Hepatocyte (in vitro differentiated cells): ENCODE data around the gene YIPF4. TPM values are rescaled to one million over a fixed set of nuclear protein-coding genes. Genes with fewer than 3 reads are reported as not detected.
"Not testable (repeated sequence)": the region's sequence is repeated elsewhere in the genome, so short reads cannot be mapped to it uniquely, and the experiment has no call there.

ENCODE experiments used
- DNase-seq: peaks from one replicate; pipeline ENCODE4 v3.0.0-alpha.2; 2016; ENCODE audit warnings: low spot score
- H2AFZ ChIP-seq: fragments of 200-600 bp; sonication (generic); 2 replicates; pipeline ENCODE4 v1.6.0; 2016; ENCODE audit warnings: antibody characterized with exemption, mild to moderate bottlenecking
- H3K27ac ChIP-seq: fragments of 200-600 bp; sonication (generic); 2 replicates; pipeline ENCODE4 v1.5.1; 2016; ENCODE audit warnings: mild to moderate bottlenecking
- H3K27me3 ChIP-seq: fragments of 200-600 bp; sonication (generic); 2 replicates; pipeline ENCODE4 v1.6.1; 2016
- H3K36me3 ChIP-seq: fragments of 200-600 bp; sonication (generic); replicated peaks from 2 replicates; pipeline ENCODE4 v1.5.1; 2016; ENCODE audit warnings: low read depth; ENCODE audit not compliant: insufficient read depth
- H3K4me1 ChIP-seq: fragments of 200-600 bp; sonication (generic); 2 replicates; pipeline ENCODE4 v1.5.1; 2016; ENCODE audit warnings: mild to moderate bottlenecking, moderate library complexity; ENCODE audit not compliant: insufficient read depth
- H3K4me2 ChIP-seq: fragments of 200-600 bp; sonication (generic); 2 replicates; pipeline ENCODE4 v1.6.0; 2016
- H3K4me3 ChIP-seq: fragments of 200-600 bp; sonication (generic); 2 replicates; pipeline ENCODE4 v1.5.1; 2016; ENCODE audit warnings: mild to moderate bottlenecking
- H3K79me2 ChIP-seq: fragments of 200-600 bp; sonication (generic); 2 replicates; pipeline ENCODE4 v1.6.0; 2017; ENCODE audit warnings: mild to moderate bottlenecking
- H3K9me2 ChIP-seq: fragments of 200-600 bp; sonication (generic); replicated peaks from 2 replicates; pipeline ENCODE4 v1.6.0; 2017; ENCODE audit warnings: mild to moderate bottlenecking; ENCODE audit not compliant: insufficient read depth
- H3K9me3 ChIP-seq: fragments of 200-600 bp; sonication (generic); 2 replicates; pipeline ENCODE4 v1.5.1; 2016; ENCODE audit warnings: low read depth, mild to moderate bottlenecking
- H4K20me1 ChIP-seq: fragments of 200-600 bp; sonication (generic); 2 replicates; pipeline ENCODE4 v1.6.0; 2016; ENCODE audit warnings: mild to moderate bottlenecking; ENCODE audit not compliant: insufficient read depth, poor library complexity, severe bottlenecking
- EZH2 ChIP-seq: fragments of 200-600 bp; sonication (generic); IDR thresholded peaks from 2 replicates; pipeline ENCODE4 v1.6.1; 2016; ENCODE audit warnings: antibody characterized with exemption, mild to moderate bottlenecking, borderline replicate concordance
- EZH2phosphoT487 ChIP-seq: fragments of 200-600 bp; sonication (generic); IDR thresholded peaks from one replicate; pipeline ENCODE4 v1.6.1; 2018; ENCODE audit warnings: antibody characterized with exemption, mild to moderate bottlenecking, low read depth, moderate library complexity; ENCODE audit not compliant: unreplicated experiment, severe bottlenecking
- WGBS: methylation state at CpG from one replicate; pipeline ENCODE4 v1.1.6; 2016; ENCODE audit warnings: low lambda C conversion rate; ENCODE audit errors: missing lambda C conversion rate; 5-methylcytosine and 5-hydroxymethylcytosine counted together
- polyA plus RNA-seq: library from polyadenylated mRNA; unstranded; fragments of >200 nt; fragmentation: Nextera tagmentation; extraction: Ambion mirVana; gene quantifications from 2 replicates; pipeline ENCODE4 v1.2.1, GENCODE V29; 2016
- total RNA-seq: library from RNA; depleted of rRNA; stranded (reverse); fragments of >200 nt; gene quantifications from 2 replicates; pipeline ENCODE4 v1.2.3, GENCODE V29; 2014
- TF ChIP-seq, protein P1 (sequence below): fragments of 200-600 bp; sonication (generic); IDR thresholded peaks from 2 replicates; pipeline ENCODE4 v1.5.1; 2016; ENCODE audit warnings: antibody characterized with exemption, mild to moderate bottlenecking; ENCODE audit not compliant: poor library complexity

YIPF4 gene
- total and polyA plus RNA-seq, 2 experiments from 2014 or later = 48.6 to 67.2 TPM

DNA sequence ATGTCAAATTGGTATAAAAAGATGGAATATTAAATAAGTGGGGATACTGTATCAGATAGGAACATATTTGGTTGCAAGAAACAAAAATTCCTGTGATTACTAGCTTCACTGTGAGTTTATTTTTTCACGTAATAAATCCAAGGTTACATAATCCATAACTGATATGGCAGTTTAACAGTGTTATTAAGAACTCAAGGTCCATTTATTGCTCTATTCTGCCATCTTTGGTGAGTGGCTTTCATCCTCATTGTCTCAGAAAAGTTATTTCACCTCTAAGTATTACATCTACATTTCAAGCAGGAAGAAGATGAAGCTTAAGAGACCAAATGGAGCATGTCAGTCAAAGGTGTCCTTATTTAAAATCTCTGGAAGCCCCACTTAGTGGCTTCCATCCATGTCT lies 37.2 kb downstream of the YIPF4 start:
- H4K20me1 ChIP-seq = no peaks in the 10 kb centered on the region
- H3K9me2 ChIP-seq = no peaks in the 10 kb centered on the region
- no peaks in the 10 kb centered on the region for H3K4me1 ChIP-seq
- H3K79me2 ChIP-seq = no peaks in the 10 kb centered on the region
- H3K9me3 ChIP-seq = no peaks in the 10 kb centered on the region
- no peaks in the 10 kb centered on the region for H3K27me3 ChIP-seq
- no peak overlapping the region for H3K27ac ChIP-seq
- WGBS = 84% methylated on average over 1 of the region's 1 CpG
- H3K4me2 ChIP-seq = no peak overlapping the region
- no peak overlapping the region for H3K4me3 ChIP-seq
- no peaks in the 10 kb centered on the region for H3K36me3 ChIP-seq
- no peak for DNase-seq
- TF ChIP-seq EZH2 (no peak), EZH2phosphoT487 (no peak)
- TF ChIP-seq, protein P1, sequence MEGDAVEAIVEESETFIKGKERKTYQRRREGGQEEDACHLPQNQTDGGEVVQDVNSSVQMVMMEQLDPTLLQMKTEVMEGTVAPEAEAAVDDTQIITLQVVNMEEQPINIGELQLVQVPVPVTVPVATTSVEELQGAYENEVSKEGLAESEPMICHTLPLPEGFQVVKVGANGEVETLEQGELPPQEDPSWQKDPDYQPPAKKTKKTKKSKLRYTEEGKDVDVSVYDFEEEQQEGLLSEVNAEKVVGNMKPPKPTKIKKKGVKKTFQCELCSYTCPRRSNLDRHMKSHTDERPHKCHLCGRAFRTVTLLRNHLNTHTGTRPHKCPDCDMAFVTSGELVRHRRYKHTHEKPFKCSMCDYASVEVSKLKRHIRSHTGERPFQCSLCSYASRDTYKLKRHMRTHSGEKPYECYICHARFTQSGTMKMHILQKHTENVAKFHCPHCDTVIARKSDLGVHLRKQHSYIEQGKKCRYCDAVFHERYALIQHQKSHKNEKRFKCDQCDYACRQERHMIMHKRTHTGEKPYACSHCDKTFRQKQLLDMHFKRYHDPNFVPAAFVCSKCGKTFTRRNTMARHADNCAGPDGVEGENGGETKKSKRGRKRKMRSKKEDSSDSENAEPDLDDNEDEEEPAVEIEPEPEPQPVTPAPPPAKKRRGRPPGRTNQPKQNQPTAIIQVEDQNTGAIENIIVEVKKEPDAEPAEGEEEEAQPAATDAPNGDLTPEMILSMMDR = no peak
- H2AFZ ChIP-seq = no peak overlapping the region

DNA sequence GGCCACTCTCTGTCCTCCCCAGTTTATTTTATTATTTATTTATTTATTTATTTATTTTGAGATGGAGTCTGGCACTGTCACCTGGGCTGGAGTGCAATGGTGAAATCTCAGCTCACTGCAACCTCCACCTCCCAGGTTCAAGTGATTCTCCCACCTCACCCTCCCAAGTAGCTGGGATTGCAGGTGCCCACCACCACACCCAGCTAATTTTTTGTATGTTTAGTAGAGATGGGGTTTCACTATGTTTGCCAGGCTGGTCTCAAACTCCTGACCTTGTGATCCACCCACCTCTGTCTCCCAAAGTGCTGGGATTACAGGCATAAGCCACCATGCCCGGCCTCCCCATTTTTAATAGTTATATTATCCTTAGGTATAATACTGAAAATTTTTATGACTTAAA lies 51.0 kb downstream of the YIPF4 start:
- not testable (repeated sequence) for H3K4me1 ChIP-seq, H3K4me3 ChIP-seq, H3K9me3 ChIP-seq, H3K79me2 ChIP-seq, H2AFZ ChIP-seq, H3K9me2 ChIP-seq, H3K36me3 ChIP-seq, H3K27me3 ChIP-seq, H4K20me1 ChIP-seq, H3K27ac ChIP-seq, DNase-seq
- peak overlapping the region; percentile 63 for H3K4me2 ChIP-seq
- 76% methylated on average over 1 of the region's 1 CpG for WGBS

DNA sequence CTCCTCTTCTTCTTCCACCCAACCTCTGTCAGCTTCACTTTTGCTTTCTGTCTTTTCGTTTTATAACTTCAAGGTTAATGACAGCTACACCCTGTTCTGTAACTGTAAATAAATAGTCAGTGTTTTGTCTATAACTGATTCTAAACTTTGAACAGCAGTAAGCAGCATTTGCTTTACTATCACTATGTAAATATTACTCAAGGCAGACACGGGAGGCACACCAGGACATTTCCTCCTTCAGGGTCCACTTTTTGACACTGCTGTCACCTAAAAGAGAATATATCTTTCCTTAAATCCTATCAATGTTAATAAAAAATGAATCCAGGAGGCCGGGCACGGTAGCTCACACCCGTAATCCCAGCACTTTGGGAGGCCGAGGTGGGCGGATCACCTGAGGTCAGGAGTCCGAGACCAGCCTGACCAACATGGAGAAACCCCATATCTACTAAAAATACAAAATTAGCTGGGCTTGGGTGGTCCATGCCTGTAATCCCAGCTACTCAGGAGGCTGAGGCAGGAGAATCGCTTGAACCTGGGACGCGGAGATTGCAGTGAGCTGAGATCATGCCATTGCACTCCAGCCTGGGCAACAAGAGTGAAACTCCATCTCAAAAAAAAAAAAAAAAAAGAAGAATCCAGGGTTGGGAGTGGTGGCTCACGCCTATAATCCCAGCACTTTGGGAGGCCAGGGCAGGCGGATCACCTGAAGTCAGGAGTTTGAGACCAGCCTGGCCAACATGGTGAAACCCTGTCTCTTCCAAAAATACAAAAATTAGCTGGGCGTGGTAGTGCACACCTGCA lies 51.7 kb downstream of the YIPF4 start:
- 60% methylated on average over 14 of the region's 14 CpGs for WGBS
- peak; percentile 41 for DNase-seq

DNA sequence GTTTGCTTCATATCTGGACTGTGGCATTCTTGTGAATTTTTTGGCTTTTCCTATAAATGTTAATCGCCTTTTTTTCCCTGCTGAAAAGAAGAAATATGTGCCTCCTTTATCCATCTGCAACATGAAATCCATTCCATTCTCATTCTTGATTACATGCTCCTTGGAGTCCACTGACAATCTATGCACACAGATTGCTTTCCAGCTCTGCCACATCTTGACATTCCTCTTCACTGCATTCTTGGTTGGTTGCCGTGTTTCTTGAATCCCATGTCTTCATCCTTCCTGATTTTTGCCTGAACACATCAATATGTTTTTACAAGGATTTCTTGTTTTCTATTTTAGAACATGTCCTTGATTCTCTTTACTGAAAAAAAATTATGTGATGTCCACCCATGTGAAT lies 52.4 kb downstream of the YIPF4 start:
- Histone ChIP-seq H3K4me1 (peaks cover 4% of the 10 kb centered on the region), H3K9me3 (no peaks in the 10 kb centered on the region), H3K79me2 (no peaks in the 10 kb centered on the region), H3K36me3 (no peaks in the 10 kb centered on the region), H3K27me3 (no peaks in the 10 kb centered on the region), H2AFZ (no peak overlapping the region), H3K9me2 (no peaks in the 10 kb centered on the region), H4K20me1 (no peaks in the 10 kb centered on the region), H3K4me2 (no peak overlapping the region), H3K27ac (no peak overlapping the region), H3K4me3 (no peak overlapping the region)
- WGBS = 89% methylated on average over 2 of the region's 2 CpGs
- TF ChIP-seq, protein P1 = no peak
- no peak for TF ChIP-seq EZH2phosphoT487
- no peak for TF ChIP-seq EZH2
- DNase-seq = no peak

More for the DNA sequence above, 51.7 kb downstream of the YIPF4 start:
- not testable (repeated sequence) for H3K36me3 ChIP-seq, H3K79me2 ChIP-seq, H3K4me1 ChIP-seq, H4K20me1 ChIP-seq, H3K9me3 ChIP-seq, H3K4me3 ChIP-seq, H3K9me2 ChIP-seq, H2AFZ ChIP-seq, H3K27me3 ChIP-seq
- H3K4me2 ChIP-seq = peak overlapping the region; percentile 63
- peak overlapping the region; percentile 62 for H3K27ac ChIP-seq
